ENCODE data around the gene ZSCAN21.

- no peak for TF ChIP-seq POLR2A (IDR thresholded peaks at IDR 0.05; ENCODE audit: low read length)
- TF ChIP-seq, protein P1, sequence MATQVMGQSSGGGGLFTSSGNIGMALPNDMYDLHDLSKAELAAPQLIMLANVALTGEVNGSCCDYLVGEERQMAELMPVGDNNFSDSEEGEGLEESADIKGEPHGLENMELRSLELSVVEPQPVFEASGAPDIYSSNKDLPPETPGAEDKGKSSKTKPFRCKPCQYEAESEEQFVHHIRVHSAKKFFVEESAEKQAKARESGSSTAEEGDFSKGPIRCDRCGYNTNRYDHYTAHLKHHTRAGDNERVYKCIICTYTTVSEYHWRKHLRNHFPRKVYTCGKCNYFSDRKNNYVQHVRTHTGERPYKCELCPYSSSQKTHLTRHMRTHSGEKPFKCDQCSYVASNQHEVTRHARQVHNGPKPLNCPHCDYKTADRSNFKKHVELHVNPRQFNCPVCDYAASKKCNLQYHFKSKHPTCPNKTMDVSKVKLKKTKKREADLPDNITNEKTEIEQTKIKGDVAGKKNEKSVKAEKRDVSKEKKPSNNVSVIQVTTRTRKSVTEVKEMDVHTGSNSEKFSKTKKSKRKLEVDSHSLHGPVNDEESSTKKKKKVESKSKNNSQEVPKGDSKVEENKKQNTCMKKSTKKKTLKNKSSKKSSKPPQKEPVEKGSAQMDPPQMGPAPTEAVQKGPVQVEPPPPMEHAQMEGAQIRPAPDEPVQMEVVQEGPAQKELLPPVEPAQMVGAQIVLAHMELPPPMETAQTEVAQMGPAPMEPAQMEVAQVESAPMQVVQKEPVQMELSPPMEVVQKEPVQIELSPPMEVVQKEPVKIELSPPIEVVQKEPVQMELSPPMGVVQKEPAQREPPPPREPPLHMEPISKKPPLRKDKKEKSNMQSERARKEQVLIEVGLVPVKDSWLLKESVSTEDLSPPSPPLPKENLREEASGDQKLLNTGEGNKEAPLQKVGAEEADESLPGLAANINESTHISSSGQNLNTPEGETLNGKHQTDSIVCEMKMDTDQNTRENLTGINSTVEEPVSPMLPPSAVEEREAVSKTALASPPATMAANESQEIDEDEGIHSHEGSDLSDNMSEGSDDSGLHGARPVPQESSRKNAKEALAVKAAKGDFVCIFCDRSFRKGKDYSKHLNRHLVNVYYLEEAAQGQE (IDR thresholded peaks at IDR 0.05) = no peak
- no peak for TF ChIP-seq ELK1 (IDR thresholded peaks at IDR 0.05; ENCODE audit: low read depth, low read length)
- no peak for TF ChIP-seq HOXA7 (CRISPR knock-in tag; IDR thresholded peaks at IDR 0.05)
- TF ChIP-seq, protein P2, sequence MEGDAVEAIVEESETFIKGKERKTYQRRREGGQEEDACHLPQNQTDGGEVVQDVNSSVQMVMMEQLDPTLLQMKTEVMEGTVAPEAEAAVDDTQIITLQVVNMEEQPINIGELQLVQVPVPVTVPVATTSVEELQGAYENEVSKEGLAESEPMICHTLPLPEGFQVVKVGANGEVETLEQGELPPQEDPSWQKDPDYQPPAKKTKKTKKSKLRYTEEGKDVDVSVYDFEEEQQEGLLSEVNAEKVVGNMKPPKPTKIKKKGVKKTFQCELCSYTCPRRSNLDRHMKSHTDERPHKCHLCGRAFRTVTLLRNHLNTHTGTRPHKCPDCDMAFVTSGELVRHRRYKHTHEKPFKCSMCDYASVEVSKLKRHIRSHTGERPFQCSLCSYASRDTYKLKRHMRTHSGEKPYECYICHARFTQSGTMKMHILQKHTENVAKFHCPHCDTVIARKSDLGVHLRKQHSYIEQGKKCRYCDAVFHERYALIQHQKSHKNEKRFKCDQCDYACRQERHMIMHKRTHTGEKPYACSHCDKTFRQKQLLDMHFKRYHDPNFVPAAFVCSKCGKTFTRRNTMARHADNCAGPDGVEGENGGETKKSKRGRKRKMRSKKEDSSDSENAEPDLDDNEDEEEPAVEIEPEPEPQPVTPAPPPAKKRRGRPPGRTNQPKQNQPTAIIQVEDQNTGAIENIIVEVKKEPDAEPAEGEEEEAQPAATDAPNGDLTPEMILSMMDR (IDR thresholded peaks at IDR 0.05) = no peak
- TF ChIP-seq CHD2 (IDR thresholded peaks at IDR 0.05; ENCODE audit: low read length, partially characterized antibody) = no peak
- TF ChIP-seq, protein P3, sequence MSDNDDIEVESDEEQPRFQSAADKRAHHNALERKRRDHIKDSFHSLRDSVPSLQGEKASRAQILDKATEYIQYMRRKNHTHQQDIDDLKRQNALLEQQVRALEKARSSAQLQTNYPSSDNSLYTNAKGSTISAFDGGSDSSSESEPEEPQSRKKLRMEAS (IDR thresholded peaks at IDR 0.05) = no peak
These were observed 20.0 kb upstream of the ZSCAN21 start for GRCh38 chr7:100029596-100029995.
